ENCODE data around the gene C11orf21.

DNA sequence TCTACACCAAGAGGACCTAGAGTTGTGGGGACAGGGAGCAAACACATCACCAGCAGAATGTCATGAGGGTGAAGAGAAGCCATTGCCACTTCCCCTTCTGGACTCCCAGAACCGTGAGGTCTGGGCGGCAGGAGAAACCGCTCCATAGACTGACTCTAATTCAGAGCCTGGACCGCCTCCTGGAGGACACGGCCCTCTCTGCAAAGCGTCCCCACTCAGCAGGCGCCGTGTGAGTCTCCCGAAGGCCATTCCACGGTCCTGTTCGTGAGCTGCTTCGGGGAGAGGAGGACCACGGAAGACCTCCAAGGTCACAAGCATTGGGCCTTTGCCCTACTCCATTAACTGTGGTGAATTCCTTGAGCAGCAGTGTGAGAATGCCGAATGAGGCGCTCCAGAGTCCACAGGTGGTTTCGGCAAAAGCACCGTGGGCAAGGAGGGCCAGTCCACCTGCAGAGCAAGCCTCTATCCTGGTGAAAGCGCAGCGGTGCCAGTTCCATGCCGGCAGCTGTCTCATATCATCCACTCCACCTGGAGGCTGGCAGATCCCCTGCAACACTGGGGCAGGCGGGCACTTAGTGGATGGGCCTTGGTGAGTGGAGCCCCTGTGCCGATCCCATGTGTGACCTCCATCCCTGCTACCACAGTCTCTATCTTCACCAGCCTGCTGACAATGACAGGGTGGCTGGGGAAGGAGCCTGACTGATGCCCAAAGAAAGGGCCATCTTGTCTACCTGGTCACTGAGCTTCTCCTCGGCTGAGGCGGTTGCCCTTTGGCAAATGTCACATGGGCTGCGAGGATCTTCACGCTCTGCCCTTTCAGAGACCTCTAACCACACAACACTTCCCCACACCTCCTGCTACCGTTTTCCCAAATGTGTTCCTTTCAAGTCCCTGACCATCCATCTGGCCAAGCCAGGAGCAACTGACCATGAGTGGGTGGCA, 7.5 kb downstream of the C11orf21 start:
- TF ChIP-seq, protein P1, sequence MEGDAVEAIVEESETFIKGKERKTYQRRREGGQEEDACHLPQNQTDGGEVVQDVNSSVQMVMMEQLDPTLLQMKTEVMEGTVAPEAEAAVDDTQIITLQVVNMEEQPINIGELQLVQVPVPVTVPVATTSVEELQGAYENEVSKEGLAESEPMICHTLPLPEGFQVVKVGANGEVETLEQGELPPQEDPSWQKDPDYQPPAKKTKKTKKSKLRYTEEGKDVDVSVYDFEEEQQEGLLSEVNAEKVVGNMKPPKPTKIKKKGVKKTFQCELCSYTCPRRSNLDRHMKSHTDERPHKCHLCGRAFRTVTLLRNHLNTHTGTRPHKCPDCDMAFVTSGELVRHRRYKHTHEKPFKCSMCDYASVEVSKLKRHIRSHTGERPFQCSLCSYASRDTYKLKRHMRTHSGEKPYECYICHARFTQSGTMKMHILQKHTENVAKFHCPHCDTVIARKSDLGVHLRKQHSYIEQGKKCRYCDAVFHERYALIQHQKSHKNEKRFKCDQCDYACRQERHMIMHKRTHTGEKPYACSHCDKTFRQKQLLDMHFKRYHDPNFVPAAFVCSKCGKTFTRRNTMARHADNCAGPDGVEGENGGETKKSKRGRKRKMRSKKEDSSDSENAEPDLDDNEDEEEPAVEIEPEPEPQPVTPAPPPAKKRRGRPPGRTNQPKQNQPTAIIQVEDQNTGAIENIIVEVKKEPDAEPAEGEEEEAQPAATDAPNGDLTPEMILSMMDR (optimal IDR thresholded peaks at IDR 0.05 in 1 of 3, IDR thresholded peaks at IDR 0.05 in 1 of 3, conservative IDR thresholded peaks at IDR 0.05 in 1 of 3; ENCODE audit: extremely low read depth in 1 of 3, insufficient read depth in 2 of 3, low read length in 3 of 3): no peak
- TF ChIP-seq EZH2 (IDR thresholded peaks at IDR 0.05; ENCODE audit: low read length): no peak
